H1 (cell line): ENCODE results near the gene PPP1R14C. TPM values are rescaled to one million over a fixed set of nuclear protein-coding genes. Genes with fewer than 3 reads are reported as not detected.

ENCODE experiments used
- CTCF ChIA-PET: fragments of 300-600 bp; sonication (Branson Sonifier 250); formaldehyde crosslinking; loops from one replicate; lab custom pipeline; 2021; ENCODE audit not compliant: partially characterized antibody; lab: Charles Lee
- POLR2A ChIA-PET: fragments of 300-600 bp; sonication (Branson Sonifier 250); formaldehyde crosslinking; loops from one replicate; lab custom pipeline; 2021; ENCODE audit warnings: inconsistent platforms; ENCODE audit not compliant: partially characterized antibody; lab: Charles Lee
- DNase-seq, 2 experiments: peaks; one replicate each; pipeline versions ENCODE4 v3.0.0 to v3.0.0-alpha.2; 2010 to 2022; ENCODE audit warnings: low spot score in 2 of 2, low read depth in 1 of 2, mixed read lengths in 1 of 2
- FAIRE-seq: peaks from 2 replicates; lab custom pipeline; 2011; peaks lifted over from hg19 to GRCh38; lab: Jason Lieb, UNC
- H2AFZ ChIP-seq: 2 replicates; pipeline ENCODE4 v1.8.1; 2012; ENCODE audit warnings: low read length, inconsistent platforms
- H2AK5ac ChIP-seq: 2 replicates; pipeline ENCODE4 v1.6.1; 2013; ENCODE audit warnings: low read depth, low read length
- H2BK120ac ChIP-seq: replicated peaks from 2 replicates; pipeline ENCODE3; 2013; ENCODE audit warnings: low read depth, low read length, inconsistent platforms
- H2BK12ac ChIP-seq: 2 replicates; pipeline ENCODE4 v1.6.1; 2013; ENCODE audit warnings: low read depth, low read length
- H2BK15ac ChIP-seq: 2 replicates; pipeline ENCODE4 v1.6.1; 2013; ENCODE audit warnings: low read length
- H2BK20ac ChIP-seq: 2 replicates; pipeline ENCODE4 v1.6.1; 2013; ENCODE audit warnings: low read length
- H2BK5ac ChIP-seq: 2 replicates; pipeline ENCODE4 v1.6.1; 2013; ENCODE audit warnings: low read depth, low read length
- H3K14ac ChIP-seq: 2 replicates; pipeline ENCODE4 v1.6.1; 2013; ENCODE audit warnings: inconsistent platforms; ENCODE audit not compliant: insufficient read length
- H3K18ac ChIP-seq: 2 replicates; pipeline ENCODE4 v1.6.1; 2013; ENCODE audit warnings: low read length; ENCODE audit errors: extremely low read depth
- H3K23ac ChIP-seq: 2 replicates; pipeline ENCODE4 v1.6.1; 2013; ENCODE audit warnings: inconsistent platforms; ENCODE audit not compliant: insufficient read length
- H3K23me2 ChIP-seq: 2 replicates; pipeline ENCODE4 v1.6.1; 2013; ENCODE audit warnings: low read depth, low read length
- H3K27ac ChIP-seq: 2 replicates; pipeline ENCODE4 v1.6.1; 2011; ENCODE audit warnings: low read depth, low read length, inconsistent platforms
- H3K27me3 ChIP-seq, 4 experiments: replicated peaks in 1 of 4; 1 replicate in 1 of 4; 2 replicates in 3 of 4; pipeline versions ENCODE4 v1.6.1 to v1.8.1; 2011 to 2013; ENCODE audit warnings: low read length in 3 of 4, mild to moderate bottlenecking in 3 of 4, inconsistent platforms in 2 of 4, mixed read lengths in 2 of 4, moderate library complexity in 1 of 4; ENCODE audit not compliant: control insufficient read depth in 3 of 4, insufficient read depth in 3 of 4; ENCODE audit errors: extremely low read depth in 1 of 4
- H3K36me3 ChIP-seq, 4 experiments: 2 replicates each; pipeline versions ENCODE4 v1.6.1 to v1.8.1; 2011 to 2013; ENCODE audit warnings: mild to moderate bottlenecking in 4 of 4, low read length in 3 of 4, moderate library complexity in 2 of 4, control low read depth in 1 of 4, inconsistent platforms in 1 of 4; ENCODE audit not compliant: insufficient read depth in 4 of 4, control insufficient read depth in 2 of 4
- H3K4ac ChIP-seq: replicated peaks from 2 replicates; pipeline ENCODE3; 2013; ENCODE audit warnings: low read length, low read depth, mixed read lengths, inconsistent platforms; ENCODE audit not compliant: insufficient read length
- H3K4me1 ChIP-seq, 4 experiments: replicated peaks in 1 of 4; 1 replicate in 1 of 4; 2 replicates in 3 of 4; pipeline versions ENCODE4 v1.6.1 to v1.8.1; 2011 to 2013; ENCODE audit warnings: low read length in 3 of 4, inconsistent platforms in 2 of 4, mixed read lengths in 1 of 4; ENCODE audit not compliant: insufficient read depth in 4 of 4, control insufficient read depth in 3 of 4
- H3K4me2 ChIP-seq, 2 experiments: 2 replicates each; pipeline versions ENCODE4 v1.6.1 to v1.8.1; 2011 to 2013; ENCODE audit warnings: low read depth in 2 of 2, low read length in 2 of 2, control low read depth in 1 of 2, inconsistent platforms in 1 of 2, mild to moderate bottlenecking in 1 of 2; ENCODE audit not compliant: insufficient read depth in 1 of 2
- H3K4me3 ChIP-seq, 4 experiments: fragments of 200-600, 300-600 bp in 1 of 4; sonication (generic), shearing (Covaris generic), sonication (Bioruptor Twin) in 1 of 4; 2 replicates each; pipeline versions ENCODE4 v1.5.1 to v1.8.1; 2011 to 2016; ENCODE audit warnings: low read length in 4 of 4, low read depth in 3 of 4, control low read depth in 2 of 4, inconsistent platforms in 2 of 4, mild to moderate bottlenecking in 2 of 4, mixed read lengths in 1 of 4, moderate library complexity in 1 of 4; ENCODE audit not compliant: insufficient read depth in 2 of 4; ENCODE audit errors: extremely low read depth in 1 of 4
- H3K56ac ChIP-seq: replicated peaks from 2 replicates; pipeline ENCODE3; 2013; ENCODE audit warnings: low read depth, mild to moderate bottlenecking, mixed read lengths, low read length, inconsistent platforms; ENCODE audit not compliant: insufficient read length
- H3K79me1 ChIP-seq: 2 replicates; pipeline ENCODE4 v1.6.1; 2013; ENCODE audit warnings: low read depth, low read length, control low read depth
- H3K79me2 ChIP-seq, 2 experiments: 2 replicates each; pipeline versions ENCODE4 v1.6.1 to v1.8.1; 2012 to 2013; ENCODE audit warnings: low read length in 2 of 2, mild to moderate bottlenecking in 2 of 2, inconsistent platforms in 1 of 2; ENCODE audit not compliant: insufficient read depth in 2 of 2, control insufficient read depth in 1 of 2
- H3K9ac ChIP-seq, 4 experiments: replicated peaks in 1 of 4; 1 replicate in 1 of 4; 2 replicates in 3 of 4; pipeline versions ENCODE4 v1.6.1 to v1.8.1; 2011 to 2013; ENCODE audit warnings: low read depth in 3 of 4, low read length in 3 of 4, control low read depth in 2 of 4, mild to moderate bottlenecking in 2 of 4, moderate library complexity in 2 of 4, inconsistent platforms in 1 of 4; ENCODE audit errors: extremely low read depth in 1 of 4
- H3K9me3 ChIP-seq, 2 experiments: 2 replicates each; pipeline versions ENCODE4 v1.6.1 to v1.8.1; 2012 to 2013; ENCODE audit warnings: mild to moderate bottlenecking in 2 of 2, moderate library complexity in 2 of 2, control low read depth in 1 of 2, inconsistent platforms in 1 of 2, low read depth in 1 of 2, low read length in 1 of 2, mixed read lengths in 1 of 2; ENCODE audit not compliant: insufficient read depth in 2 of 2
- H4K20me1 ChIP-seq, 2 experiments: replicated peaks in 1 of 2; 2 replicates each; pipeline versions ENCODE3 to v1.8.1; 2011 to 2013; ENCODE audit warnings: inconsistent platforms in 2 of 2, low read length in 2 of 2, mild to moderate bottlenecking in 1 of 2; ENCODE audit not compliant: insufficient read depth in 2 of 2, control insufficient read depth in 1 of 2
- H4K5ac ChIP-seq: 2 replicates; pipeline ENCODE4 v1.6.1; 2013; ENCODE audit warnings: low read length, low read depth, mixed read lengths, inconsistent platforms; ENCODE audit not compliant: insufficient read length
- H4K8ac ChIP-seq: 2 replicates; pipeline ENCODE4 v1.8.0; 2013; ENCODE audit warnings: mild to moderate bottlenecking, moderate library complexity, low read length, inconsistent platforms; ENCODE audit not compliant: insufficient read depth; ENCODE audit errors: extremely low read depth
- H4K91ac ChIP-seq: replicated peaks from 2 replicates; pipeline ENCODE3; 2013; ENCODE audit warnings: low read length, mixed read lengths, inconsistent platforms; ENCODE audit not compliant: insufficient read length
- GABPA ChIP-seq: IDR thresholded peaks from 2 replicates; pipeline ENCODE4 v1.6.1; 2011; ENCODE audit warnings: mild to moderate bottlenecking, low read length, moderate library complexity, borderline replicate concordance; ENCODE audit not compliant: insufficient read depth
- JUN ChIP-seq: IDR thresholded peaks from 2 replicates; pipeline ENCODE4 v1.6.1; 2011; ENCODE audit warnings: low read depth, mild to moderate bottlenecking, improper control_type of control experiment, low read length
- KDM4A ChIP-seq: IDR thresholded peaks from one replicate; pipeline ENCODE4 v1.7.1; 2012; ENCODE audit warnings: low read depth, mild to moderate bottlenecking, moderate library complexity, low read length, inconsistent platforms; ENCODE audit not compliant: severe bottlenecking
- MAX ChIP-seq: IDR thresholded peaks from 2 replicates; pipeline ENCODE4 v1.6.1; 2012; ENCODE audit warnings: inconsistent platforms
- POLR2A ChIP-seq, 2 experiments: IDR thresholded peaks; 1 replicate in 1 of 2; 2 replicates in 1 of 2; pipeline ENCODE4 v1.6.1; 2011; ENCODE audit warnings: low read depth in 2 of 2, low read length in 2 of 2, mild to moderate bottlenecking in 2 of 2; ENCODE audit errors: control extremely low read depth in 1 of 2
- POU5F1 ChIP-seq: IDR thresholded peaks from 2 replicates; pipeline ENCODE4 v1.6.1; 2011; ENCODE audit warnings: low read depth, mild to moderate bottlenecking, low read length, moderate library complexity
- SIN3A ChIP-seq, 2 experiments: IDR thresholded peaks in 1 of 2; conservative IDR thresholded peaks in 1 of 2; 2 replicates each; pipeline ENCODE4 v1.6.1; 2011 to 2012; ENCODE audit warnings: low read length in 2 of 2, improper control_type of control experiment in 1 of 2, low read depth in 1 of 2, mild to moderate bottlenecking in 1 of 2
- SP4 ChIP-seq: IDR thresholded peaks from 2 replicates; pipeline ENCODE4 v1.6.1; 2012; ENCODE audit warnings: low read length, inconsistent platforms
- SRF ChIP-seq: IDR thresholded peaks from 2 replicates; pipeline ENCODE4 v1.6.1; 2011; ENCODE audit warnings: mild to moderate bottlenecking, low read depth, low read length, moderate library complexity
- TCF12 ChIP-seq: IDR thresholded peaks from 2 replicates; pipeline ENCODE4 v1.6.1; 2011; ENCODE audit warnings: low read depth, mild to moderate bottlenecking, low read length
- YY1 ChIP-seq: IDR thresholded peaks from 2 replicates; pipeline ENCODE4 v1.6.1; 2011; ENCODE audit warnings: low read depth, mild to moderate bottlenecking, low read length
- WGBS, 2 experiments: shearing (Covaris generic) in 1 of 2; methylation state at CpG; one replicate each; pipeline versions ENCODE4 v1.1.6 to v1.1.7; 2013 to 2015; ENCODE audit warnings: low lambda C conversion rate in 2 of 2, mixed read lengths in 2 of 2, inconsistent platforms in 1 of 2, low coverage in 1 of 2, missing lambda C conversion rate in 1 of 2; ENCODE audit not compliant: insufficient replicate concordance in 2 of 2, insufficient coverage in 1 of 2, insufficient read length in 1 of 2; ENCODE audit errors: extremely low coverage in 1 of 2, missing lambda C conversion rate in 1 of 2; 5-methylcytosine and 5-hydroxymethylcytosine counted together
- polyA plus RNA-seq, 7 experiments: library from polyadenylated mRNA; depleted of rRNA in 3 of 7; stranded (reverse) in 5 of 7; unstranded in 2 of 7; fragments of >200 nt in 5 of 7; fragments of 200-250 nt in 2 of 7; gene quantifications; 1 replicate in 5 of 7; 2 replicates in 1 of 7; 4 replicates in 1 of 7; pipeline versions ENCODE4 v1.2.1 to v1.2.3, GENCODE V29; 2011 to 2013; ENCODE audit warnings: missing spikeins in 2 of 7, mixed read lengths in 2 of 7
- total RNA-seq: library from RNA; stranded (reverse); fragmentation: NEBNext Ultra II Directional; extraction: Animal tissue kit (Norgen Biotek cat#: 25700); gene quantifications from 2 replicates; pipeline ENCODE4 v1.2.1, GENCODE V29; 2021

The PPP1R14C gene
- total and polyA plus RNA-seq, 2 of the 8 experiments (the other 6 are each of a cell fraction or from before 2014, with no cell fraction given): 0.30 to 0.61 TPM

- no peak overlapping the region for H2BK15ac ChIP-seq
- H3K18ac ChIP-seq: no peak overlapping the region
- peaks cover 0 to 4% (median 0%) of the 10 kb centered on the region in 4 experiments; a peak in 2 of 7 replicates for H3K27me3 ChIP-seq
- H3K4me2 ChIP-seq: no peak overlapping the region
- H3K79me2 ChIP-seq: no peaks in the 10 kb centered on the region
- ChIA-PET POLR2A (no interaction called here), CTCF (interaction anchor here (0.9 to 1.5 kb wide), 3 partner anchors 9 to 212 kb away, joined by 3 to 5 read pairs (median 4); no protein-coding TSS in a partner anchor)
- peaks cover 2 to 6% (median 5%) of the 10 kb centered on the region in 4 experiments; a peak in 4 of 7 replicates for H3K4me1 ChIP-seq
- H2BK5ac ChIP-seq: no peak overlapping the region
- no peak overlapping the region for H3K27ac ChIP-seq
- no peak overlapping the region for H3K14ac ChIP-seq
- H4K91ac ChIP-seq: no peak overlapping the region
- no peaks in the 10 kb centered on the region for H4K20me1 ChIP-seq
- no peaks in the 10 kb centered on the region for H3K79me1 ChIP-seq
- H3K4ac ChIP-seq: no peak overlapping the region
- H3K36me3 ChIP-seq: no peaks in the 10 kb centered on the region
- H3K9me3 ChIP-seq: no peaks in the 10 kb centered on the region
- no peak overlapping the region for H3K4me3 ChIP-seq
- FAIRE-seq: no peak
- no peak overlapping the region for H3K23ac ChIP-seq
- H3K9ac ChIP-seq: no peak overlapping the region
- no peak for DNase-seq
- H2BK12ac ChIP-seq: no peak overlapping the region
- no peak overlapping the region for H2BK20ac ChIP-seq
- H4K8ac ChIP-seq: no peak overlapping the region
- no peak overlapping the region for H2BK120ac ChIP-seq
- 89% methylated on average over 6 of the region's 6 CpGs; no CpG with 5 or more reads in 1 of the 2 experiments for WGBS, 2 experiments
- H3K56ac ChIP-seq: no peak overlapping the region
- H4K5ac ChIP-seq: no peak overlapping the region
- H3K23me2 ChIP-seq: no peaks in the 10 kb centered on the region
- no peak overlapping the region for H2AK5ac ChIP-seq
- no peak overlapping the region for H2AFZ ChIP-seq
- no peak for TF ChIP-seq SIN3A (conservative IDR thresholded peaks at IDR 0.05 in 1 of 2, IDR thresholded peaks at IDR 0.05 in 1 of 2; ENCODE audit: low read depth in 1 of 2, low read length in 2 of 2)
- TF ChIP-seq POU5F1: no peak
- no peak for TF ChIP-seq MAX
- TF ChIP-seq SRF: no peak
- TF ChIP-seq JUN: no peak
- TF ChIP-seq KDM4A: no peak
- TF ChIP-seq GABPA: no peak
- TF ChIP-seq POLR2A (IDR thresholded peaks at IDR 0.05; ENCODE audit: control extremely low read depth in 1 of 2, low read depth in 2 of 2, low read length in 2 of 2): no peak
- TF ChIP-seq SP4: no peak
- no peak for TF ChIP-seq YY1
- TF ChIP-seq TCF12: no peak
Observed at GRCh38 chr6:150153905-150154492, 11.2 kb downstream of the PPP1R14C start.
